ENCODE results near the gene VPS45.

- no peak for TF ChIP-seq CTCF (IDR thresholded peaks at IDR 0.05)
- TF ChIP-seq POLR2A (IDR thresholded peaks at IDR 0.05): no peak
These were observed 33.2 kb upstream of the VPS45 start for GRCh38 chr1:150034336-150034735.
